Measurements from ENCODE around the gene STUM. TPM values are rescaled to one million over a fixed set of nuclear protein-coding genes. Genes with fewer than 3 reads are reported as not detected.

The STUM gene
- total and polyA plus RNA-seq, 10 of the 15 experiments (the other 5 are each of a cell fraction or from before 2014, with no cell fraction given), result under 0.01 to 0.15 (median 0.09) TPM; not detected in 5

GRCh38 chr1:226549937-226550671 lies 1.5 kb downstream of the STUM start (continued):
- no peak for TF ChIP-seq ZBTB4 (CRISPR knock-in tag; IDR thresholded peaks at IDR 0.05)
- TF ChIP-seq SP1 (IDR thresholded peaks at IDR 0.05; ENCODE audit: low read depth, low read length), result no peak
- TF ChIP-seq MYC (IDR thresholded peaks at IDR 0.05; ENCODE audit: insufficient read depth, insufficient read length, insufficient replicate concordance, low read length, severe bottlenecking), result no peak
- no peak for TF ChIP-seq NFYB (IDR thresholded peaks at IDR 0.05; ENCODE audit: insufficient read depth, low read depth, low read length)
- TF ChIP-seq IRF3 (IDR thresholded peaks at IDR 0.05), result no peak
- no peak for TF ChIP-seq RB1 (IDR thresholded peaks at IDR 0.05; ENCODE audit: borderline replicate concordance)
- no peak for TF ChIP-seq ATF3 (IDR thresholded peaks at IDR 0.05; ENCODE audit: borderline replicate concordance, extremely low read depth, low read depth, low read length)
- TF ChIP-seq ETV6 (conservative IDR thresholded peaks at IDR 0.05 in 1 of 2, IDR thresholded peaks at IDR 0.05 in 1 of 2; ENCODE audit: borderline replicate concordance in 1 of 2, low read depth in 1 of 2), result no peak
- peak; percentile 21; the same call in 1 of the 2 replicates for TF ChIP-seq ATF7 (IDR thresholded peaks at IDR 0.05; ENCODE audit: low read depth)
- peak in 1 of 2 experiments; percentile 74; a peak in 2 of 3 replicates for TF ChIP-seq EGR1 (IDR thresholded peaks at IDR 0.05; ENCODE audit: borderline replicate concordance in 1 of 2, low read depth in 2 of 2, low read length in 2 of 2)
- 0 out of 2 replicates have a peak, but pooled peaks have one; percentile 43 for TF ChIP-seq DPF2 (IDR thresholded peaks at IDR 0.05)
- no peak for TF ChIP-seq HSF1 (IDR thresholded peaks at IDR 0.05; ENCODE audit: low read depth, low read length)
- peak in 1 of 2 experiments; percentile 32; a peak in 1 of 4 replicates for TF ChIP-seq BHLHE40 (IDR thresholded peaks at IDR 0.05; ENCODE audit: borderline replicate concordance in 1 of 2, low read depth in 2 of 2, low read length in 1 of 2)
- TF ChIP-seq POLR2AphosphoS2 (IDR thresholded peaks at IDR 0.05; ENCODE audit: low read depth, low read length), result no peak
- no peak for TF ChIP-seq TCF3 (IDR thresholded peaks at IDR 0.05; ENCODE audit: borderline replicate concordance, insufficient read depth, low read depth, low read length)
- TF ChIP-seq ZNF592 (IDR thresholded peaks at IDR 0.05), result no peak
- no peak for TF ChIP-seq SMAD1 (IDR thresholded peaks at IDR 0.05; ENCODE audit: low read depth, partially characterized antibody)
